ENCODE measurements around the gene LHX2. TPM values are rescaled to one million over a fixed set of nuclear protein-coding genes. Genes with fewer than 3 reads are reported as not detected.
A peak's percentile ranks its signal among the peaks of the same experiment; 100 is the strongest.

LHX2 gene
- total RNA-seq, 1 donor from 2014 or later = not detected

DNA sequence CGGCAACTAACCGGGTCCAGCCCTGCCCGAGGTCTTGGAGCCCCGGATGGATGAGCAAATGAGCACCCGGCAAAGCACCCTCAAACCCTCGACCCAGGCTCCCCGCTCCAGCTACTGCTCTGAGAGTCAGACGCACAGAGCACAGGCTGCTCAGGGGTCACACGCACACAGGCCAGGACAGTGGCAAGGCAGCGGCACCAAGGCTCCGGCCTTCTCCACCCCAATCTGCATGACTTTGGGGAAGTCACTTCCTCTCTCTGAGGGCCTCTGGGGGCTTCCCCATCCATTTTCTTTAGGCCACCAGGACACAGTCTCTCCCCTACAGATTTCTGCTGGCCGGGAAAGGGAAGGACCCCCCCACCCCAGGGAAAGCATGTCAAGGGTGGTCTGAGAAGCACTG, 18.0 kb downstream of the LHX2 start:
- no peak for DNase-seq (ENCODE audit: low read depth in 2 of 2)

DNA sequence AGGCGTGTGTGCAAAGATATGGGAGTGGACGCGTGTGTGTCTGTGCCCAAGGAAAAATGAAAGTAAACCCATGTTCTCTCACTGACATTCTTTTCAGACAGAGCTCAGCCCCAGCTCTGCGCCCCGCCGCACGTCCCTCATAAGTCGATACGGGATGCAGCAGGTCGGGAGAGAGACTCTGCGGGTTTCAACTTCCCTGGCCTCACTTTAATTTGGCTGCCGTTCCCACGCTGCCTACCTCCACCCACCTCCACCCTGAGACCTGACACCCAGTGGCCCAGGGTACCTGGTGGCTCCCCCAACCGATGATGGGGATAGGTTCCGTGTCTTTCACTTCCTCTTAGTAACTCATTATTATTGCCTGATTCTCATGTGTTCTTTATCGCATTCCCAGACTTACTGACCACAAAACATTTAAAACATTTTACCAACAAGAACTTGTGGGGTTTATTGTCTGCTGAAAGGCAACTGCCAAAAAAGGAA, 19.4 kb downstream of the LHX2 start:
- no peak for DNase-seq (ENCODE audit: low read depth in 2 of 2)

DNA sequence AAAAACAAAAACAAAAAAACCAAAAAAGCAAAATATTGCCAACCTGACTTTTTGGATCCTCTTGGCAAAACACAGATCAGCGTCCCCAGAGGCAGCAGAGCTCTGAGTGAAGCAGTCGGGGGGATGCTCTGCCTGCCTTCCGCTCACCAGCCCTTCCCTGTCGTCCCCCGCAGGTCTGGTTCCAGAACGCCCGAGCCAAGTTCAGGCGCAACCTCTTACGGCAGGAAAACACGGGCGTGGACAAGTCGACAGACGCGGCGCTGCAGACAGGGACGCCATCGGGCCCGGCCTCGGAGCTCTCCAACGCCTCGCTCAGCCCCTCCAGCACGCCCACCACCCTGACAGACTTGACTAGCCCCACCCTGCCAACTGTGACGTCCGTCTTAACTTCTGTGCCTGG, 20.7 kb downstream of the LHX2 start:
- DNase-seq (ENCODE audit: low read depth in 2 of 2) = no peak

DNA sequence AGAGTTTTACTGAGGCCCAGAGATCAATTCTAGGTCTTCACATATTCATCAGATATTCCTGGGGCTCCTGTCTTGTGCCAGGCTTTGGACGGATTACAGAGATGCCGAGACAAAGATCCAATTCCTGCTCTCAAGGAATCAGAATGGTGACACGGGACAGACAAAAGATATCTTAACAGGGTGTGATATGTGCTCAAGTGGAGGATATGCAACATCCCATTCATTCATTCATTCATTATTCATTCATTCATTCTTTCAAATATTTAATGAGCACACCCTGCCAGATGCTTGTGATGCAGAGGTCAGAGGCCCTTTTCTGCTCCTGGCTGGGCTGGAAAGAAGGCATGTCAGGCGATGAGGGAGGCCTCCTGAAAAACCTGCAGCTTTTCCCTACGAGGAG, 21.8 kb downstream of the LHX2 start:
- no peak for DNase-seq (ENCODE audit: low read depth in 2 of 2)

DNA sequence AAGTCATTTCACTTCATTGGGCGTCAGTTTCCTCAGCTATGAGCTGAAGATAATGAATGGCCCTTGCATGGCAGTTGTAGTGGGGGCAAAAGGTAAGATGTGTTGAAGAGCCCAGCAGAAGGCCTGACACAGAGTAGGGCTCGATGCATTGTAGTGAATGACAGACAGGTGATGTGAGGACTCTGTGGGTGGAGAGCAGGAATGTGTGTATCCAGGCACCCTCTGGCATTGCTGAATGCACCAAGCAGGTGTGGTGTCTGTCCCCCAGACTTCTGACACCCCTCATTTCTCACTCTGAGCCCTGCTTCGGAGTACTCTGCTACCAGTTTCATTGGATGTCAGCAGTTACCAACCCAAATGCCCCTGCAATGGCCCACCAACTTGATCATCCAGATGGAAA, 22.4 kb downstream of the LHX2 start:
- DNase-seq (ENCODE audit: low read depth in 2 of 2) = no peak

DNA sequence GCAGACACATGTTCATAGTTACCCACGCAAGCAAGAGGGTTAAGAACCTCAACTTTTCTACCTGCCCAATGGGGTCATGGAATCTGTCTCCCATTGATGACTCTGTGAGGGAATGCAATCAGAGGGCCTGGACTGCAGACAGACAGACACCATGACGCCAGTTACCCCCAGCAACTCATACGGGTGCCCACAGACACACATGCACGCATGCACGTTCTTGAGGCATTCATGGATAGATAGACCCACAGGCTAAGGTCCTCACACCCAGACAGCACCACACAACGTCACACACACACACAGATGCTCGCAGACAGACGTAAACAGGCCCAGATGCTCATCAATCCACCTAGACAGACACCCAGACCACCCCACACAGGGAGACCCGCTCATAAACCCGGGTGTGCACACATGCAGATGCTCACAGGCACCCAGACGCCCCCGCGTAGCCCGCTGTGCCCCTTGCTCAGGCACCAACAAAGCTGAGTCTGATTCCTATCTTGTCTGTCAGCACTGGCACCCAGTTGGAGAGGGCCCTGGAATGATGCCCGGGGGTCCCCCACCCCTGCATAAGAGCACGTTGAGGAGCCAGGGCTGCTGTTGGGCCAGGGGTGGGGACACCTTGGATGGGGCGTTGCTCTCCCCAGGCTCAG, 23.6 kb downstream of the LHX2 start:
- no peak for DNase-seq (ENCODE audit: low read depth in 2 of 2)

DNA sequence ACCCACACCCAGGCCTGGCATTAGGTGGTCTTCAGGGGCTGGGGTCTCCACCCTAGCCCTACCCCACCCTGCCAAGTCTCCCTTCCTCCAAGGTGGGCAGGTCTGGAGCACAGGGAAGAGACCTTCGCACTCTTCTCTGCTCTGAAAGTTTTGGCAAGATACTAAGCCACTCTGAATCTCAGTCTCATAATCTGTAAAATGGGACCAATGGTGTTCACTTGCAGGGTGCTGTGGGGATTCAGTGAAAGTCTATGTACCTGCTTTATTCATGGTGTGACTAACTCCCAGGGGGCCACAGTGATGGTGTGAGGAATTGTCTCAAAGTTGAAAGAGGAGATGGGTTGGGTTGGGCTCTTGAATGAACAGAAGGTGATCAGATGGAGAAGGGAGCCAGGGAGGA, 25.0 kb downstream of the LHX2 start:
- no peak for DNase-seq (ENCODE audit: low read depth in 2 of 2)

DNA sequence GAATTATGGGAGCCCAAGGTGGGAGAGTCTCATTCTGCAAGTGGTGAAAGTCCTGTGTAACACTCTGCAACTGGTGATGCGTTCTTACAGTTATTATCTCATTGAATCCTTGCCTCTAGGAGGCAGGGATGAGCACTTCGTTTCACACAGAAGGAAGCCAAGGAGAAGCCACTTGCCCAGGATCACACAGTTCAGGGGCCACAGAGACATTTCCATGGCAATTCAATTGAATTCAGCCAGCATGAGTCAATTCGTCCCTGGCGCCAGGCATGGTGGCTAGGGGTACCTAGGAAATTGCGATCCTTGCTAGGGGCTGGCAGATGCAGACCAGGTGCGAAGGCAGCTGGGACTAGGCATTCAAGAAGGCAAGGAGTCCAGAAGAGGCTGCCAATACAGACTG, 26.2 kb downstream of the LHX2 start:
- DNase-seq (ENCODE audit: low read depth in 2 of 2) = no peak

DNA sequence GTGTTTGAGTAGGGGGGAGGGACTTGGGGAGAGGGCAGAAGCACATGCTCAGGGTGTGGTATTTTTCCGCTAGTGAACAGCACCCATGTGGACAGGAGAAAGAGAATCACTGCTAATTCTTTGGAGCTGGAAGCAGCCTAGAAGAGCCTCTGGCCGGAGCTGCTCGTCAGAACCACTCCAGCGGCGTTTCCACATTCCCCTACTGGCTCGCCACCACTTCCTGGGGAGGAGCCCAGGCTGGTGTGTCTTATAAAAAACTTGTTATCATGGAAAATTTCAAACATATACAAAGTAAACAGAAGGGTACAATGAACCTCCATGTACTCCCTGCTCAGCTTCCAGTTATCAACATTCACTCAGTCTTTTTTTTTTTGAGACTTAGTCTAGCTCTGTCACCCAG, 26.7 kb downstream of the LHX2 start:
- DNase-seq (ENCODE audit: low read depth in 2 of 2) = no peak

DNA sequence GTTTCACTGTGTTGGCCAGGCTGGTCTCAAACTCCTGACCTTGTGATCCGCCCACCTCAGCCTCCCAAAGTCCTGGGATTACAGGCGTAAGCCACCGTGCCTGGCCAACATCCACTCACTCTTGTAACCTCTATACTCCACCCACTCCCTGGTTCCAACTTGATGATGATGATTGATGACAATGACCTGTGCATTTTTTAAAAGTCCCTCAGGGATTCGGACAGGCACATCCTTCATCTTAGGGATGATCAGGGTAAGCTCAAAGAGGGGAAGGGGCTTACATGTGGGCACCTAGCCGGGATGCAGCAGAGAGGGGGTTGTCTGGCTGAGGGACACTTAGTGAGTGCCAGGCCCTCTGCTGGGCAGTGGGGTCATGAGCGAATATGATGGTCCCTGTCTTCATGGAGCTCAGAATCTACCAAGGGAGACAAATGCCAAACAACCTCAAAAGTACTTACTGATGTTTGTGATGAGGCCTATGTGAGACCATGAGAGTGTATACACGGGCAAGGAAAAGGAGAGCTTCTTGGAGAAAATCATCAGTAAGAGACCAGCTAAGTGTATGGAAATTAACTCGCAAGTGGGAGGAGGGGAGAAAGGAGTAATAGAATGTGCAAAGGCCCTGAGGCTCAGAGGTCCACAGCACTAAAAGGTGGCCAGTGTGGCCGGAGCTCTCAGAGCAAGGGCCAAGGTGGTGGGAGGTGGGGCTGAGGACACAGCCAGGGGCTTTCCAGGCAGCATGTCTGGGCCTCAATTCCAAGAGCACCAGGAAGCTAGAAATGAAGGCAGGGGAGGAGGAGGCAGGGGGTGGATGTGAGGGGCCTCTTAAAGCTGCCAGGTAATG, 27.4 kb downstream of the LHX2 start:
- DNase-seq (ENCODE audit: low read depth in 2 of 2) = no peak

DNA sequence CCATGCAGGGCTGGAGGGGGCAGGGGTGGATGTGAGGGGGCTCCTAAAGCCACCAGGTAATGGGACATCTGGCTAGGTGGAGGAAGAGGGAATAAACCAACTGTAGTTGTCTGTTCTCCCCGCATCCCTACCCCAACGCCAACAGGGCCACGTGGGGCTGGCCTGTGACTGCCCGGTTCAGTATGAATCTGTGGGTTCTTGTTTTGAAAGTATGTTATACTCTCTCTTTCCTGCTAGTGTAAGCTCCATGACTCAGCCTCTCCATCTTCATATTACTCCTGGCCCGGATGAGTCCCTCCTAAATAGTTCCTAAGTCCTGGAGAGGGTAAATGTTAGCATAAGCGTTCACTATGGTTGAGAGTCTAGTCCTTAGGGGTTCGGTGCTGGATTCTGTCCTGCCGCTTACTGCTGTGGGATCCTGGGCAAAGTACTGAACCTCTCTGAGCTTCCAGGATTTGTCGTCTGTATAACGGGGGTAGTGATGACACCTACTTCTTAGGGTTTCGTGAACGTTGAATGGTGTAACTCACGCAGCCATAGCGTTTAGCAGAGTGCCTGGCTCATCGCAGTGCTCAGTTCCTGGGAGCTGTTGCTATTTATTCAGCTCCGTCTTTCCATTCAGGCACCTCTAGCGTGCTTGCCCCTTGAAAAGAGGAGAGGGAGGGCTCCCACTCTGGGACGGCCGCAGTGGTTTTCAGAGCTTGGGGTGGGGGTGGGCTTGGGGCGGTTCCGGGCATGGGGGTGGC, 28.8 kb downstream of the LHX2 start:
- DNase-seq (ENCODE audit: low read depth in 2 of 2) = no peak

DNA sequence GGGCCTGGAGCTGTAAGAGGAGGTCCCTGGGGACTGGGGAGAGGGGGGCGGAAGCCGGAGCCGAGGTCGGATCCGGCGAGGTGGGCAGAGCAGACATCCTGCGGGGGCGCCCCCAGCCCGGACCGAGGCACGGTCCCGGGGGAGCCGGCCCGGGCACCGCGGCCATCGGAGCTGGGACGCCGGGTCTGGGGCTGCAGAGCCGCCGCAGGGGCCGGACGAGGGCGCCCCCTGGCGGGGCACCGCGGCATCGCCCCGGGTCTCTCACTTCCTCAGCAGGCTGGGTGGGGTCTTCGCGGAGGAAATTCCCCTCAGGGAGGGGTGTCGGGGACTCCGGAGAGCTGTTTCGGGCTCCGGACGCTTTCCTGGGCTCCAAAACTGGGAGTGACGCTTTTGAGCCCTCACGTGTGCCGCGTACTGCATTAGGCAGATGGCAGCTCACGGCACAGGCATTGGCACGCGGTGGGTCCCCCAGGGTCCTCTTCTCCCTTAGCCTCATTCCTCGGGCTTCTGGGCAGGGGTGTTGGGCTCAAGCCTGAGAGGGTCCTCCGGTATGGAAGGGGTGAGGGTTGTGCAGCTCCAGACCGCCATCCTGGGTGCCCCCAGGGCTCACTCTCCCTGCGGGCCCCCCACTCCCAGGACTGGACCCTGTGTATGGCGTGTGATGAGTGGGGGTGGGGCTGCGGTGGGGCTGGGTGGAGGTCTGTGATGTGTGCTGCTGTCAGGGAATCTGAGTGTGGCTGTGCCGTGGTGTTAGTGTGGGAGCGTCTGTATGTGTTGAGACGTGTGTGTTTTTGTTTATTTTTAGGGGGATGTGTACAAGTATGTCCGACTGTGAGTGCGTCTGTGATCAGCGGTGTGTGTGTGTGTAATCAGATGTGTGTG, 29.6 kb downstream of the LHX2 start:
- peak in 1 of 2 donors; percentile 28 for DNase-seq (ENCODE audit: low read depth in 2 of 2)

DNA sequence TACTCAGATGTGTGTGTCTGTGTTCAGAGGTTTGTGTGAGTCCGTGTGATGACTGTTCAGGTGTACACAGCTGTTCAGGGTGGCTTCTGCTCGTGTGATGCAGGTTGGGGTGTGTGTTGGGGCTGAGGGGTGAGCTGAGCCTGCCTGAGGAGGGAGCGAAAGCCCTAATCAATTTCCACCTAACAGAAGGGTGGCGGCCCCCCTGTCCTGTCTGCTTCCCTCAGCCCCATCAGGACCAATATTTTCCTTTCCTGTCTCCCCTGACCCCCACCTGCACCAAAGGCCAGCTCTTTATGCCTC, 30.2 kb downstream of the LHX2 start:
- DNase-seq (ENCODE audit: low read depth in 2 of 2) = no peak

DNA sequence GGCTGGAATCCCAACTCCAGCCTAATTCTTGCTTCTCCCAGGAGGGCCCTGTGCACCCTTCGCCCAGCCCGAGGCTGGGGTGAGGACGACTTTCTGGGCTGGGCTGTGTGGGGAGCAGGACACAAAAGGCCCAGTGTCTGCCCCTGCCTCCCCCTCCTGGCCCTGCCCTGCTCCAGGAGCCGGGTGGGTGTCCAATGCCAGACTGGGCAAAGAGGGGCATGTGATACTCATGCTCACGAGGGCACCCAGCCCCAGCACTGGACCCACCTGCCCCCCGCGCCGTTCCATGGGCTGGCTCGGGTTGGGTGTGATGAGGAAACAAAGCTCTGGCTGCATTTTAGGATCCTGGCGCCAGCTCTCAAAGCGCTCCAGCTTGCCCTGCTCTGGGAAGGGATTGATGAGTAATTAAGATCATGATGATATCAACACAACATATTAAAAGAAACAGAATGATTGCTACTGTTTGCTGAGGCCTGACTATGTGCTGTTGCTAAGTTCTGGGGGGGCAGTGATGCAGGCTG, 30.7 kb downstream of the LHX2 start:
- no peak for DNase-seq (ENCODE audit: low read depth in 2 of 2)

DNA sequence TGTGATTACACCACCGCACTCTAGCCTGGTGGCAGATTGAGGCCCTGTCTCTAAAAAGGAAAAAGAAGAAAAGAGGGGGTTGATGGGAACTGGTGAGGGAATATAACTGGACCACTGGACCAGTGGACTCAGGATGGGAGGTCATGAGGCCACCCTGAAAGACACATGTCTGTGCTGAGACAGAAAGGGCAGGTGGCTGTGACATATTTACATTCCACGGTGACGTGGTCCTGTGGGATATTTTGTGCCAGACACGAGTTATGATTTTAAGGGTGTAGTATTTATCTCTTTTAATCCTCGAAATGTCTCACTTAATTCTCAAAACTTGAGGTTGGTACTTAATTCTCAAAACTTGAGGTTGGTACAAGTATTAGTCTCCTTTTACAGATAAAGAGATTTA, 32.9 kb downstream of the LHX2 start:
- no peak for DNase-seq (ENCODE audit: low read depth in 2 of 2)

DNA sequence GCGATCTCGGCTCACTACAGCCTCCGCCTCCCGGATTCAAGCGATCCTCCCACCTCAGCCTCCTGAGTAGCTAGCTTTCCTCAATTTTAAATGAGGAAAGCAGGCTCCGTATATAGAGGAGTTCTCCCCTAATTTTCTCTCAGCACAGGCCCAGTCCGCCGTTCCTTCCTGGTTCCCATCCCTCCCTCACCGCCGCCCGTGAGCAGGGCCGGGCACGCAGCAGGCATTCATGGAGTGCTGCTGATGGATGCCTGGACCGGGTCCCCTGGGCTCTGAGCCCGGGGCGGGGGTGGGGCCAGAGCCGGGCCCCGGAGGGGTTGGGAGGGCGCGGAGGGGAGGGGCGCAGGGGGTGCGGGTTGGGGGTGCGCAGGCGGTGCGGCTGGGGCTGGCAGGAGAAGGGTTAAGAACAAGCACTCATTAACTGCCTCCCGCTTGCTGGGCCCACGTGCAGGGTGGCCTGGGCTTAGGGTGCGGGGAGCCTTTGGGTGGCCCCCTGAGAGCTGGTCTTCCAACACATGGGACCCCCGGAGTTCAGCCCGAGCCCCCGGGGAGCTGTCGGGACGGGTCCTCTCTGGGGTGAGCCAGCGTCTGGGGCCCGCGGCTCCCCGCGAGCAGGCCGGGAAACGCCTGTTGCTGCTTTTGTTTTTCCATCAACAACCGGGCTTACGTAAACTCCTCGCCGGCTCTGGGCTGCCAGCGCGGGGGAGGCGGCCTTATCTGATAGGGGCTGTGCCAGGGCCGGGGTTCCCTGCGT, 33.7 kb downstream of the LHX2 start:
- DNase-seq (ENCODE audit: low read depth in 2 of 2) = peak; percentile 23 to 57

DNA sequence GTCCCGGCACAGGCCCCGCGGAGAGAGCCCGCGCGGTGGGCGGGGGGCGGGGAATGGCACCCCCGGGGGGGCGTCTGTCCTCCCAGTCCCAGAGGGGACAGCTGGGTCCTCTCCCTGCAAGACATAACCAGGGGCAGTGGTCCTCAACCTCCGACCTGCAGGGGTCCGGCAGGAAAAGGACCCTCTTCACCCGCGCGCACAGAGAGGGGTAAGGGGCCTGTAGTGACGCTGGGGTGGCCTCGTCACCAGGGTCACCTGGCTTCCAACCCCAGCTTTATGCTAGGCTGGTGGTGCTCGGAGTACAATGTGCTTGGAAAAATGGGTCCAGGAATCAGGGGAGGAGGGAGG, 34.2 kb downstream of the LHX2 start:
- no peak for DNase-seq (ENCODE audit: low read depth in 2 of 2)

DNA sequence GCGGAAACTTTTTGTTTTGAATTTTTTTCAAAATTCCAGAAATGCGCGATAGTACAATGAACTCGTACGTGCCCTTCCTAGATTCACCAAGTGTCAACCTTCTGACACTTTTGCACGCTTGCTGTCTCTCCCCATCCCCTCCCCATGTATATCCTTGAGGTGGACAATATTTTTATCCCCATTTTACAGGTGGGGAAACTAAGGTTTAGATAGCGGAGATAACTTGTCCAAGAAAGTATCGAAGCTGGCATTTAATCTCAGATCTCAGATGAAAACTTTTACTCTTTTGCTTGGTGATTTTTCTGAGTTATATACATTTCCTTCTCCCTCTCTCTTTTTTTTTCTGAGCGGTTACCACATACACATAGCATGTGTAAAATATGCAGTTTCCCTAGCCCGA, 34.6 kb downstream of the LHX2 start:
- DNase-seq (ENCODE audit: low read depth in 2 of 2) = no peak

DNA sequence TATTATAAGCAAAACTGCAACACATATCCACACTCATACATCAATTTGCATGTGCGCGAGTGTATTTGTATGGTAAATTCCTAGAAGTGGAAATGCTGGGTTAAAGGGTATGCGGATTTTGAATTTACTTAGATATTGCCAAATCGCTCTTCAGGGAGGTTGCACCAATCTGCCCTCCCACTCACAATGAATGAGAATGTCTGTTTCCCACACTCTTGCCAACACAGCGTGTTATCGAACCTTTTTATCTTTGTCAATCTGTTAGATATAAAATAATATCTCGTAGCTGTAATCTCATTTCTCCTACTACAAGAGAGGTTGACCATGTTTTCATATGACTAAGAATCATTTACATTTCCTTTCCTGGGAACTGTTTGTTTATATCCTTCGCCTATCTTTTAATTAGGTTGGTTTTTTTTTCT, 35.7 kb downstream of the LHX2 start:
- DNase-seq (ENCODE audit: low read depth in 2 of 2) = peak; percentile 36 to 67

DNA sequence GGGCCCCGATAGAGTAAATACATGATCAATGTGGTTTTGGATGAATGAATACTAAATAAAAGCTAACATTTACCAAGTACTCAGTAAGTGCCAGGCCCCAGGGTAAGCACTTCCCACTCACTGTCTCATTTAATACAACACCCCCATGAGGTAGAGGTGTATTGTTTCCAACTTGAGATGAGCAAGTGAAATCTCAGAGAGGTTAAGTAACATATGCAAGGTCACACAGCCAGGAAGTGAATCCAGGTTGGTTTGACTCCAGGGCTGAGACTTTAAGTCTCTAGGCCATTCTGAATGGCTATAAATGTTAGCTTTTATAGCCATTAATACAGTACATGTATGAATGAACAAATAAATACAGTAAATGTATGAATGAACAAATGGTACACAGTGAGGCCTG, 39.4 kb downstream of the LHX2 start:
- no peak for DNase-seq (ENCODE audit: low read depth in 2 of 2)

DNA sequence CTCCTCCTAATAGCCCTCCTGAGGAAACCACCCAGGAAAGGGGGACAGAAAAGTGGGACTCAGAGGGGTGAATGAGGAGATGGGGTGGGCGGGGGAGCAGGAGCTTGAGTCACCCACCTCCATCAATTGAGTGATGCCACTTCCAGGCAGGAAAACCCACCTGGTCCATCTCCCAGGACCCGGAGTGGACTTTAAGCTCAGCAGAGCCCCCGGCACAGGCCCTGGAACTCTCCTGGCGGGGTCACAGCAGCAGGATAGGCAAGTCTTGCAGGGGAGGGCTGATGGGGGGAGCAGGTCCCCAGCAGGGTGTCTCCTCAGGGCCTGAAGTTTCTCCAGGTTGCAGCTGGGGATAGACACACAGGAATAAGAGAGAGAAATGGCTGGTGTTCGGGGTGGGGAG, 40.8 kb downstream of the LHX2 start:
- no peak for DNase-seq (ENCODE audit: low read depth in 2 of 2)
